Measurements from ENCODE around the gene IQCK.

The IQCK gene

GRCh38 chr16:19810817-19811731 is 93.0 kb downstream of the IQCK start:
- Histone ChIP-seq H3K36me3 (ENCODE audit: control insufficient read depth, insufficient read depth, low read length, severe bottlenecking) (no peaks in the 10 kb centered on the region), H3K9me3 (ENCODE audit: control insufficient read depth, low read length) (peaks cover 9% of the 10 kb centered on the region), H3K9ac (ENCODE audit: low read length) (no peak overlapping the region), H3K4me3 (ENCODE audit: low read length) (peak overlapping the region; percentile 1), H3K27me3 (replicated peaks; ENCODE audit: control insufficient read depth, insufficient read depth, low read length) (no peaks in the 10 kb centered on the region), H3K4me1 (ENCODE audit: control insufficient read depth, insufficient read depth, low read length) (peaks cover 22% of the 10 kb centered on the region)
- DNase-seq (ENCODE audit: low read depth) = peak; percentile 49

DNA sequence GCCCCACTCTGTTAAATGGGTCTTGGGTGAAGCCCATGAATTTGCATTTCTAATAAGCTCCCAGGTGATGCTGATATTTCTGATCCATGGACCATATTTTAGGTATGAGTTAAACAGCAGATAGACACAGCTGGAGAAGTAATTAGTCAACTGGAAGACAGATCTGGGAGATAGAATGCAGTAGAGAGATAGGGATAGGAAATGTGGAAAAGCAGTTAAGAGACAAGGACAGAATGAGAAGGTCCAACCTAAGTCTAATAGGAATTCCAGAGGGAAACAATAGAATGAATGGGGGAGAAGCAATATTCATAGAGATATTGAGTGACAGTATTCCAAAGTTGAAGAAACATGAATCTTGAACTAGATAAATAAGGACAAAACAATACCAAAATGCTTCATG is 94.9 kb downstream of the IQCK start:
- peaks cover 29% of the 10 kb centered on the region for H3K4me1 ChIP-seq (ENCODE audit: control insufficient read depth, insufficient read depth, low read length)
- no peak for DNase-seq (ENCODE audit: low read depth)
- H3K4me3 ChIP-seq (ENCODE audit: low read length) = no peak overlapping the region
- no peaks in the 10 kb centered on the region for H3K36me3 ChIP-seq (ENCODE audit: control insufficient read depth, insufficient read depth, low read length, severe bottlenecking)
- no peaks in the 10 kb centered on the region for H3K27me3 ChIP-seq (replicated peaks; ENCODE audit: control insufficient read depth, insufficient read depth, low read length)
- H3K9me3 ChIP-seq (ENCODE audit: control insufficient read depth, low read length) = peaks cover 9% of the 10 kb centered on the region
- no peak overlapping the region for H3K9ac ChIP-seq (ENCODE audit: low read length)

GRCh38 chr16:19815418-19815817 is 97.3 kb downstream of the IQCK start:
- Histone ChIP-seq H3K36me3 (ENCODE audit: control insufficient read depth, insufficient read depth, low read length, severe bottlenecking) (no peaks in the 10 kb centered on the region), H3K4me3 (ENCODE audit: low read length) (no peak overlapping the region), H3K9me3 (ENCODE audit: control insufficient read depth, low read length) (peaks cover 9% of the 10 kb centered on the region), H3K9ac (ENCODE audit: low read length) (no peak overlapping the region), H3K27me3 (replicated peaks; ENCODE audit: control insufficient read depth, insufficient read depth, low read length) (no peaks in the 10 kb centered on the region), H3K4me1 (ENCODE audit: control insufficient read depth, insufficient read depth, low read length) (peaks cover 26% of the 10 kb centered on the region)
- DNase-seq (ENCODE audit: low read depth) = no peak

DNA sequence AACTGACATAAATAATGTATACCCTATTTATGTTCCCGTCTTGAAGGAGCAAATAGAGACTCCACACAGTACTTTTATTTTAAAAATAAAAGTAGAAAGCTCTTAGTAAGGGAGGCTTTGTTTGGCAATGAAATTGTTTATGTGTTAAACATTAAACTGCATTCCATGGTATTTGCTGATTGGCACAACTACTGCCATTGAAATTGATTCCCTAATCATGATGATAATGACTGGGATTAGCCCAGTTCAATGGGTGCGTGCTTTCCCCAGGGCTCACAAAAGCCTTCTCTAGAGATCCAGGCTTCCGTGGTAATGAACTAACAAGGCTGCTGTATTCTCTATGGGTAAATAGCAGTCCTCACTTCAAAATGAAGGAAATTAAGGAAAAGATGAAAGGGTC is 99.1 kb downstream of the IQCK start:
- DNase-seq (ENCODE audit: low read depth) = no peak
- Histone ChIP-seq H3K9ac (ENCODE audit: low read length) (no peak overlapping the region), H3K9me3 (ENCODE audit: control insufficient read depth, low read length) (peaks cover 9% of the 10 kb centered on the region), H3K36me3 (ENCODE audit: control insufficient read depth, insufficient read depth, low read length, severe bottlenecking) (no peaks in the 10 kb centered on the region), H3K27me3 (replicated peaks; ENCODE audit: control insufficient read depth, insufficient read depth, low read length) (no peaks in the 10 kb centered on the region), H3K4me3 (ENCODE audit: low read length) (no peak overlapping the region), H3K4me1 (ENCODE audit: control insufficient read depth, insufficient read depth, low read length) (peaks cover 12% of the 10 kb centered on the region)

DNA sequence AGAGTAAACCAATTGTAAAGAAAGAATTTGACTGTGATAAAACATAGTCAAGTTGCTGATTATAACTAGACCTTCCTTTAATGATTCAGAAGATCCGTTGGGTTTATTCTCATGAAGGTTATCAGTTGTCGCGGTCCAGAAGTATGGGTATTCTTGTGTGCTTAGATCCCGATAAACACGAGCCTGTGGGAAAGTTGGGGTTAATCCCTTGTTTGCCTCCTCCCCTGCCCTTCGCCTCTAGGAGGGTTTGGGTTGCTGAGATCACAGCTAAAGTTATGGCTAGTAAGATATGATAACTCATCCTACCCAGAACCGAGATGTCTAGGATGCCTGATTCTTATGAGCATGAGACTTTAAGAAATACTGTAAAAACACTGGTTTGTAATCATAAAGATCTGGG is 99.8 kb downstream of the IQCK start:
- no peak for DNase-seq (ENCODE audit: low read depth)
- H3K9ac ChIP-seq (ENCODE audit: low read length) = no peak overlapping the region
- H3K36me3 ChIP-seq (ENCODE audit: control insufficient read depth, insufficient read depth, low read length, severe bottlenecking) = no peaks in the 10 kb centered on the region
- no peak overlapping the region for H3K4me3 ChIP-seq (ENCODE audit: low read length)
- peaks cover 16% of the 10 kb centered on the region for H3K4me1 ChIP-seq (ENCODE audit: control insufficient read depth, insufficient read depth, low read length)
- H3K27me3 ChIP-seq (replicated peaks; ENCODE audit: control insufficient read depth, insufficient read depth, low read length) = no peaks in the 10 kb centered on the region
- H3K9me3 ChIP-seq (ENCODE audit: control insufficient read depth, low read length) = peaks cover 6% of the 10 kb centered on the region

- Histone ChIP-seq H3K9ac (ENCODE audit: low read length) (no peak overlapping the region), H3K4me3 (ENCODE audit: low read length) (no peak overlapping the region), H3K4me1 (ENCODE audit: control insufficient read depth, insufficient read depth, low read length) (peaks cover 10% of the 10 kb centered on the region), H3K27me3 (replicated peaks; ENCODE audit: control insufficient read depth, insufficient read depth, low read length) (no peaks in the 10 kb centered on the region), H3K9me3 (ENCODE audit: control insufficient read depth, low read length) (no peaks in the 10 kb centered on the region), H3K36me3 (ENCODE audit: control insufficient read depth, insufficient read depth, low read length, severe bottlenecking) (no peaks in the 10 kb centered on the region)
- DNase-seq (ENCODE audit: low read depth) = peak; percentile 80
Observed at GRCh38 chr16:19822533-19822932, 104.5 kb downstream of the IQCK start.

DNA sequence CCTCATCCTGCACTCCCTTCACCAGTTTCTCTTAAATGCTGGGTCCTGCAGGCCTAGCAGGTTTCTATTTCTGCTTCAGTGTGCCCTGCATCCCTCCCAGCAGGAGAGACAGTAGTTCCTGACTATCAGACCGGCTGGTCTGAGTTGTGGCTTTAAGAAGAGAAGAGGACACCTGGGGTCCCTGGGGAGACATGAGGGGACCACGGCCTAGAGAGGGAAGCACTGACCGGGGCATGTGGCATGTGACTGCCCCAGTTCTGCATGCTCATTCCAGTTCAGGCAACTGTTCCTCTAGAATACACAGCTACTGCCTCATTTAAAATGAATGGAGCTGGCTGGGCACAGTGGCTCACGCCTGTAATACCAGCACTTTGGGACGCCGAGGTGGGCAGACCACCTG is 105.3 kb downstream of the IQCK start:
- H3K4me1 ChIP-seq (ENCODE audit: control insufficient read depth, insufficient read depth, low read length) = peaks cover 10% of the 10 kb centered on the region
- H3K9ac ChIP-seq (ENCODE audit: low read length) = no peak overlapping the region
- DNase-seq (ENCODE audit: low read depth) = no peak
- no peaks in the 10 kb centered on the region for H3K36me3 ChIP-seq (ENCODE audit: control insufficient read depth, insufficient read depth, low read length, severe bottlenecking)
- H3K4me3 ChIP-seq (ENCODE audit: low read length) = no peak overlapping the region
- no peaks in the 10 kb centered on the region for H3K9me3 ChIP-seq (ENCODE audit: control insufficient read depth, low read length)
- no peaks in the 10 kb centered on the region for H3K27me3 ChIP-seq (replicated peaks; ENCODE audit: control insufficient read depth, insufficient read depth, low read length)

- H3K9ac ChIP-seq (ENCODE audit: low read length) = no peak overlapping the region
- no peaks in the 10 kb centered on the region for H3K36me3 ChIP-seq (ENCODE audit: control insufficient read depth, insufficient read depth, low read length, severe bottlenecking)
- no peak overlapping the region for H3K4me3 ChIP-seq (ENCODE audit: low read length)
- H3K4me1 ChIP-seq (ENCODE audit: control insufficient read depth, insufficient read depth, low read length) = peaks cover 10% of the 10 kb centered on the region
- DNase-seq (ENCODE audit: low read depth) = no peak
- H3K9me3 ChIP-seq (ENCODE audit: control insufficient read depth, low read length) = no peaks in the 10 kb centered on the region
- H3K27me3 ChIP-seq (replicated peaks; ENCODE audit: control insufficient read depth, insufficient read depth, low read length) = no peaks in the 10 kb centered on the region
Observed at GRCh38 chr16:19824216-19824615, 106.1 kb downstream of the IQCK start.

GRCh38 chr16:19829844-19830692 is 112.0 kb downstream of the IQCK start:
- H3K4me1 ChIP-seq (ENCODE audit: control insufficient read depth, insufficient read depth, low read length) = peaks cover 26% of the 10 kb centered on the region
- H3K36me3 ChIP-seq (ENCODE audit: control insufficient read depth, insufficient read depth, low read length, severe bottlenecking) = no peaks in the 10 kb centered on the region
- H3K4me3 ChIP-seq (ENCODE audit: low read length) = no peak overlapping the region
- H3K27me3 ChIP-seq (replicated peaks; ENCODE audit: control insufficient read depth, insufficient read depth, low read length) = no peaks in the 10 kb centered on the region
- no peak overlapping the region for H3K9ac ChIP-seq (ENCODE audit: low read length)
- no peak for DNase-seq (ENCODE audit: low read depth)
- H3K9me3 ChIP-seq (ENCODE audit: control insufficient read depth, low read length) = no peaks in the 10 kb centered on the region

DNA sequence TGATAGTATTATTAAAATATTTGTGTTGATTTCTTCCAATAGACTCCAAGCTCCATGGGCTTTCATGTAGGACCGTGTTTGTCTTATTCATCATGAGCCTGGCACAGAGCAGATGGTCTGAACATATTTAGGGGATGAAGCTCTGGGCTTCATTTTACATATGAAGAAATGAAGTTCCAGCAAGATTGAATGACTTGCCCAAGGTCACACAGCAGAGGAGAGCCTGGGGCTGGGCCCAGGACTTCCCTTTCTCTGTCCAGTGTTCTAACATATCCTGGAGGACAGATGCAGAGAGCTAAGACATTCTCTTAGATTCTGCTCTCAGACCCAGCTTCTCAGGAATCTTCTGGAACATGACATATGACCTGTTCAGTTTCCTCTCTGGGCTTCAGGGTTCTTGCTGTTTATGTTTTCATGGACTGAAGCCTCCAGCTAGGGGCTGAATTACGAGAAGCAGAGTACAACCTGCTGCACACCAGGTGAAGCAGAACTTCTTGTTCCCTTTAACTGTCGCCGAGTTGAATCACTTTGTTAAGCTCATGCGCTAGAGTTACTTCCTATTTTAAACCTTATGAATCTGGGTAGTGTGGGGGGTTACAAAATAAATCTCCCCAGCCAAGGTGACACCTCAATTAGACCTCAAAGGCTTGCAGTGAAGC is 113.0 kb downstream of the IQCK start:
- DNase-seq (ENCODE audit: low read depth) = no peak
- H3K4me1 ChIP-seq (ENCODE audit: control insufficient read depth, insufficient read depth, low read length) = peaks cover 29% of the 10 kb centered on the region

GRCh38 chr16:19831678-19832077 is 113.6 kb downstream of the IQCK start:
- Histone ChIP-seq H3K4me1 (ENCODE audit: control insufficient read depth, insufficient read depth, low read length) (peaks cover 36% of the 10 kb centered on the region), H3K9me3 (ENCODE audit: control insufficient read depth, low read length) (no peaks in the 10 kb centered on the region), H3K27me3 (replicated peaks; ENCODE audit: control insufficient read depth, insufficient read depth, low read length) (no peaks in the 10 kb centered on the region), H3K4me3 (ENCODE audit: low read length) (no peak overlapping the region), H3K9ac (ENCODE audit: low read length) (no peak overlapping the region), H3K36me3 (ENCODE audit: control insufficient read depth, insufficient read depth, low read length, severe bottlenecking) (no peaks in the 10 kb centered on the region)
- peak; percentile 81 for DNase-seq (ENCODE audit: low read depth)

More for the DNA sequence above, 113.0 kb downstream of the IQCK start:
- Histone ChIP-seq H3K4me3 (ENCODE audit: low read length) (no peak overlapping the region), H3K27me3 (replicated peaks; ENCODE audit: control insufficient read depth, insufficient read depth, low read length) (no peaks in the 10 kb centered on the region), H3K9ac (ENCODE audit: low read length) (no peak overlapping the region), H3K36me3 (ENCODE audit: control insufficient read depth, insufficient read depth, low read length, severe bottlenecking) (no peaks in the 10 kb centered on the region), H3K9me3 (ENCODE audit: control insufficient read depth, low read length) (no peaks in the 10 kb centered on the region)
